C1 segment of cervical spinal cord (tissue), 14 donors: ENCODE results near the gene STRBP.
"Not testable (repeated sequence)": the region's sequence is repeated elsewhere in the genome, so short reads cannot be mapped to it uniquely, and the experiment has no call there.

Experiments used
- DNase-seq, 14 donors: peaks; one replicate each; lab custom pipeline; 2025; lab: John Stamatoyannopoulos, UW

Gene STRBP

DNA sequence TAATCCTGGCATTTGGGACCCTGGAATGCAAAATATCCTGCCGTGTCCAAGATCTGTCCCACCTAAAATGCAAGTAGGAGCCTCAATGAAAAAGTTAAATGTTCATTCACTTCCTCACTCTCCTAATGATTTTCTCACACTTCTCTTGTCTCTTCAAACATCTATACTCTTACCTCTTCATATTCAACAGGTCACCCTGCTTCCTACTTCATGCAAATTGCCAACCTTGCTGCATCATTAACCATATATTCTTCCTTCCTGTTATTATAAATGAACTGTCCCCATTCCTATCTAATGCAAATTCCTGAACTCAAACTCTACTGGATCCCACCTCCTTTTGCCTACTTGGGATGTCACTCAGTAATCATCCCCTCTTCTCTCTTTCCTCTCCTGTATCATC, 74.4 kb downstream of the STRBP start:
- no peak for DNase-seq

DNA sequence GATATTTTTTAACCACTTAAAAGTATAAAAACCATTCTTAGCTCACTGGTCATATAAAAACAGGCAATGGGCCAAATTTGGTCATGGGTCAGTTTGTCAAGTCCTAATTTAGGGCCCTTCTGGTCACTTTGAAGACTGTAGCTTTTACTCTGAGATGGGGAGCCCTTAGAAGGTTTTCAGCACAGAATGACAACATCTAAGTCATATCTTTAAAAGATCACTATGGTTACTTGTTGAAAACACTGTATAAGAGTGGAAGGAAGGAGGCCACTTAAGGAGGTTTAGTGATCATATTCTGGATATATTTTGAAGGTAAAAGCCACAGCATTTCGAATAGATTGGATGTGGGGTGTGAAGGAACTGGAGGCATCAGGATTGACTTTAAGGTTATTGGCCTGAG, 76.7 kb downstream of the STRBP start:
- no peak for DNase-seq

DNA sequence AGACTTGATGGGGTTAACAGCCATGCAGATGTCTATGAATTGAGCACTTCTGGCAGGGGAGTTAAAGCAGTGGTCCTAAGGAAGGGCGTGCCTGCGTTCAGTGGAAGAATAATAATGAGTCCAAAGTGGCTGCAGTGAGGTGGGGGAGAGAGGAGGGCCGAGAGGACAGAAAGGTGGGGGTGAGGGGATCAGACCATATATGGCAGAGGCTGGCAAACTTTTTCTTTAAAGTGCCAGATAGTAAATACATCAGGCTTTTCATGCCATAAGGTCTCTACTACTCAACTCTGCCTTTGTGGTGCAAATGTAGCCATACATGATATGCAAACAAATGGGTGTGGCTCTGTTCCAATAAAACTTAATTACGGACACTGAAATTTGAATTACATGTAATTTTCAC, 77.1 kb downstream of the STRBP start:
- DNase-seq: no peak

DNA sequence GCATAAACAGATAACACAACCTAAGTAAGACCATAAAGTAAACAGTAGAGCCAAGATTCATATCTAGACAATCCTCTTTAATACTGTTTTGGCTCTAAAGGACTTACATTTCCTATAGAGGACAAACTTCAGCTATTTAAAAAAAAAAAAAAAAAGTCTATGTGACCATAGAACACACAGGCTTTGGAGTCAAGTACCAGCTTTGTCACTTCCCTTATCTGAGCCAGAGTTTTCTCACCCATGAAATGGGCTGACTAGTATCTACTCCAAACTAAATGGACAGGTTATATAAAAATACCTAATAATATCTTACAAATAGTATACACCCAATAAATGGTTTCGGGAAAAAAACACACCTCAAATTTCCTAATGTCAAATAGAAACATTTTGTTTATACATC, 81.3 kb downstream of the STRBP start:
- no peak for DNase-seq

DNA sequence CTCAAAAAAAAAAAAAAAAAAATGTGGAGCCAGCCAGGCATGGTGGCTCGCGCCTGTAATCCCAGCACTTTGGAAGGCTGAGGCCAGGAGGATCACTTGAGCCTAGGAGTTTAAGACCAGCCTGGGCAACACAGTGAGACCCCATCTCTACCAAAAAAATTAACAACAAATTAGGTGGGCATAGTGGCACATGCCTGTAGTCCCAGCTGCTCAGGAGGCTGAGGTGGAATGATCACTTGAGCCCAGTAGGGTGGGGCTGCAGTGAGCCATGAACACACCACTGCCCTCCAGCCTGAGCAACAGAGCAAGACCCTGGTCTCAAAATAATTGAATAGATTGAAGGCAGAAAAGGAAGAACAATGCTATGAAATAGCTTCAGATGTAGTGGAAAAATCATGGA, 82.4 kb downstream of the STRBP start:
- not testable (repeated sequence) for DNase-seq

DNA sequence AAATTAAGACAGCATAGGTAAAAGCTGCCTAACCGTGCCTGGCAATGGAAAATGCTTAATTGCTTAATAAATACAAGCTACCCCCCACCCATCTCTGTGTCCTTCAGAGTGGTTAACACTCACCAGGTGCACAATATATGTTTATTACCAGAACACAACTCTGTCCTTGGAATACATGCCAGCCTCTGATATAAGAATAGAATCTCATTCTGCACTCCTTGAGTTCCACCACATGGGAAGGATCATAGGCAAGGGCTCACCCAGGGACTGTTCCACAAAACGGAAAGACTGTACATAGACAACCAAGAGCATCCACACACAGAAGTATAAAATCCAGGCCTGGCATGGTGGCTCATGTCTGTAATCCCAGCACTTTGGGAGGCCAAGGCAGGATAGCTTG, 91.4 kb downstream of the STRBP start:
- no peak for DNase-seq

DNA sequence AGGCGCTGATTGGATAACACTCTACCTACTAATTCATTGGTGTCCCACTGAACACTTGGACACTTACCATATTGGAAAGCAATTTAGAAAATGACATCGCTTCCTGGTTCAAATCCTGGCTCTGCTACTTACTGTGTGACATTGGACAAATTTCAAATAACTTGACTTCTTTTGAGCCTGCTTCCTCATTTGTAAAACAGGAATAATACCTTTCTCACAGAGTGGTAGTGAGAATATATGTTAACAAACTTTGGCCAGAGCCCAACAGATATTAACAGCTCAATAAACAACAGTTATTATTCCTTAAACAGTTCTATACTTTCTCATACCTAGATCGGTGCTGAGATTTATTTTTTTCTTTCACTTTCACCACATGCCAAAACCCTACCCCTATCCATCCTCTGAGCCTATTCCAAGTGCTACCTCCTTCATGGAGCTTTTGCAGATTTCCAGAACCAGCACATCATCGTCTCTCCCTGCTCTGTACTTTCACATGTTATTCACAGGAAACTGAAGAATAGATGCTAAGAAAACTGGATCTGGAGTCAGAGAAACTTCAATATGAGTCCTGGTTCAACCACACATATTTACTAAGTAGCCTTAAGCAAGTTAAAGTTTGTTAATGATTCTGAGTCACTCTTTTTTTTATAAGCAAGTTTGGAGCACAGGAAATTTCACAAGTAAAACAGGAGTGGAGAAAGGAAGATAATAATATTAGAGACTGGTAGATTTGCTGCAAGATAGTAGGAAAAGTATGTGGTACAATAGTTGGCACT, 92.3 kb downstream of the STRBP start:
- no peak for DNase-seq

DNA sequence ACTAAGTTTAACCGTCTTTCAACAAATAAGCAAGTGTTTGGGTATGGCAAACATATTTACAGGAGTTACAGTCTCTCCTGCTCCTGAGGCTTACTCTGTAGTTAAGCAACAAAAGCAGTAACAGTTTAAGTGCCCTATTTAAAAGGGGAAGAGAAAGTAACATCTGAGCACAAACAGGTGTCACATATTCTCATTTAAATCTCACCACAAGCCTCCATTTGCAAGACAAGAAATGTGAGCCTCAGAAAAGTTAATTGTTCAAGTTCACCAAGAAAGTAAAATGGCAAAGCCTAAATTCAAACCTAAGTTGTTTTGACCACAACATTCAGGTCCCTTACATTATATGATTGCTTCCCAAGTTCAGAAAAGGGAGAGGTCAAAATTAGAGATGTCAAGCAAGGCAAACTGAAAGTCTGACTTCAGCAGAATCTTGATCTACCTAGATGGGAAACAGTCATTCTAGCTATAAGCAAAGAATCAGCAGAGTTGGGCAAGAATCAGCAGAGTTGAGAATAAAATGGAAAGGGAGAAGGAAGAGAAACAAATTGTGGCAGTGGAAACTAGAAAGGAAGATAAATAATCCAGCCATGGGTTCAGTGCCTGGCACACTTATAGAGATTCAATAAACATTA, 93.4 kb downstream of the STRBP start:
- DNase-seq: no peak

DNA sequence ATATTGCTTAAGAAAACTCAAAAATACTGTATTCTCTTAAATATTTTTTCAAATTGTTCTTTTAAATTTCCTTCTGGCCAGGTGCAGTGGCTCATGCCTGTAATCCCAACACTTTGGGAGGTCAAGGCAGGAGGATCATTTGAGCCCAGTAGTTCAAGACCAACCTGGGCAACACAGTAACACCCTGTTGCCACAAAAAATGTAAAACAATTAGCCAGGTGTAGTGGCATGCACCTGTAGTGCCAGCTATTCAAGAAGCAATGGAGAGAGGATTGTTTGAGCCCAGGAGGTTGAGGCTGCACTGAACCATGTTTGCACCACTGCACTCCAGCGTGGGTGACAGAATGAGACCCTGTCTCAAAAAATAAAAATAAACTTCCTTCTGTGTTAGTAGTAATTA, 94.3 kb downstream of the STRBP start:
- no peak for DNase-seq

DNA sequence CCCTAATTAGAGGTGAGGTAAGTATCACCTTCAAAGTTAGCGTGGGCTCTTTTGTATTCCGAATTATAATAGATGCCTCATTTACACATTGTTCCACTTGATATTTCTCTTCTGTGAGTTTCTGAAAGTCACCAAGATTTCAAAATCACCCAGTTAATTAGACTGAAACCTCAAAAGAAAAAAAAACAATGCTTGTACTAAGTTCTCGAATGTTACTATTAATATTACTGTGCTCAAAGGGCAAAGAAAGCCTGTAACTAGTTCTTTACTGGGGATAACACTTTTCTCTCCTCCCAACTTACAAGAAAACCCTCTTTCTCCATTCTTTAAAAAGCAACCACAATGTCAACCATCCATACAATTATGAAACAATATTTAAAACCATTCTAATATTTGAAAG, 98.5 kb downstream of the STRBP start:
- DNase-seq: no peak

DNA sequence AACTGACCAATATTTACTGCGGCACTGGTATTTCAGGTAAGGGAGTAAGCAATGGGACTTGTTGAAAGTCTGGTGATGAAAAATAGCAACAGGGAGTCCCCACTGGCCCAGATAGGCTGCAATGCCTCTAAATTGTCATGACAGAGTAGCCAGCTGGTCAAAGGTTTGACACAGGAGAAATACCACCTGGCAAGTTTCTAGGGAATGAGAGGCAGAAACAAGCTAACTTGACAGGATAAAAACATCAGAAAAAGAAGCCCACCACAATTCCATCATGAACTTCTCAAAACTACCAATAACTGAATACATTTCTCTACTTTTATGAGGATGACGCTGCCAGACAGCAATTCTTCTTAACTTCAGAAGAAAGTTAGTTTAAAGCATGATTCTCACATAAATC, 99.8 kb downstream of the STRBP start:
- peak in 1 of 14 donors; percentile 71 for DNase-seq

DNA sequence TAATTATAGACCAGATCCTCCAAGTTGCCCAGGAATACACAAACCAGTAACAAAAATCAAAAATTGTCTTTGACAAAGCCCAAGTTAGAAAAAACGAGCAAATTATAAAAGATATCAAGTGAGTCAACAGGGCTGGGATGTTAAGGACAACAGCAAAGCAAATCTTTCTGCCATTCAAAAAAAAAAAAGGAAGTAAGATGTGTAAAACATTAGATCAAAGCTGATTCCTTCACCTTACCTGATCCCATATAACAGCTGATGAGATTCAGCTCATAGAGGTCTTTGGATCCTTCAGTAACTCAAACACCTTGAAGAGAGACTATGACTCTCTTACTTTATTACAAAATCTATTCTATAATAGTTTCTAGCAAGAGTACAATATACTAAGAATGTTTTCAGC, 100.9 kb downstream of the STRBP start:
- no peak for DNase-seq

DNA sequence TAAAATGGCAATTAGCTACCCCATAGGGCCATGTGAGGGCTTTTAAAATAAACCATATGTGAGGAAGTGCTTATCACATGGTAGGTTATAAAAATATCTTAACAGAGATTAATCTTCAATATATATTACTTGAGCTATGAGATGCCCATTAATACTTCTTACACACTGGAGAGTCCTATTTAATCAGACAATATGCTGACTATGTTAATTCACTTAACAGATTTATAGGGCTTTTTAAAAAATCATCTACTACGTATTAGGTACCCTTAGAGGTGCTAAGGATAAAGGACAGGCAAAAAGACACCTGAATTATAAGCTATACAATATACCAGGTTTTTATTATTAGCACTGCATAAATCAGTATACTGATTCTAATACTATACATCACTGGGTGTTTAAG, 102.6 kb downstream of the STRBP start:
- no peak for DNase-seq

DNA sequence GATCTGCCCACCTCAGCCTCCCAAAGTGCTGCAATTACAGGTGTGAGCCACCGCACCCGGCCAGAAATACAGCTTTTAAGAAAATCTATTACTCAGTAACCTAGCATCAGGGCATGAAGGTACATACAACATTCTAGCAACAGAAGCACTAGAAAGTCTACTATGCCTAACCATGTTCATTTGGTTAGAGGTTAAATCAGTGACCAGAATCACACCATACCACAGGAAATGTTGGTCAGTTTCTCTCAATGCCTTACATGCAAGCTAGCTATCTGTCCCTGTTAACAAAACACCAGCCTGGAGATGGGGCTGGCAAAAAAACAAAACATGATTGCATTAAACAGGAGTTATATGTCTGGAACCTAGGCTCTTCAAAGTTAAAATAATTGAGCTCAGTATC, 104.1 kb downstream of the STRBP start:
- DNase-seq: no peak

DNA sequence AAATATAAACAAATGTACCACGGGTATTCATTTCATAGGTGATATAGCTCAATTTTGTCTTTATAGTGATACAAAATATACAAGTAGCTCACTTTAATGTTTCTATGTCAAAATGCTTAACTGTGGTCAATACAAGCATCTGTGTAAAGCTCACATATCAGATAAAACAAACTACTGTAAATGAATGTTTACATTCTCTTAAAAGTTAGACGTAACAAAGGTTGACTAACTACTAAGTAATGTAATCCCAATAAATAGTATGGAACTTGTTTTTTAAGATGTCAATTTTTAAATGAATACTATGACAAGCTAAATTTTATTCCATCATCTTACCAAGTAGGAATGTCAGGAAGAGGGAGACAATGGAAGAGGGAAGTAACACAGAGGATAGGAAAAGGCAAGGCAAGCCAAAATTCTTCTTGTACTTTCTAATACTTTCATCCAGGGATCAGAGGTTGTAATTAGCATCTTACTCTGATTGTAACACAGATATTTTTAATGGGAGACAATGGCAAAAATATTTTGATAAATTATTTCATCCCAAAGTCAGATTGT, 105.5 kb downstream of the STRBP start:
- DNase-seq: no peak

DNA sequence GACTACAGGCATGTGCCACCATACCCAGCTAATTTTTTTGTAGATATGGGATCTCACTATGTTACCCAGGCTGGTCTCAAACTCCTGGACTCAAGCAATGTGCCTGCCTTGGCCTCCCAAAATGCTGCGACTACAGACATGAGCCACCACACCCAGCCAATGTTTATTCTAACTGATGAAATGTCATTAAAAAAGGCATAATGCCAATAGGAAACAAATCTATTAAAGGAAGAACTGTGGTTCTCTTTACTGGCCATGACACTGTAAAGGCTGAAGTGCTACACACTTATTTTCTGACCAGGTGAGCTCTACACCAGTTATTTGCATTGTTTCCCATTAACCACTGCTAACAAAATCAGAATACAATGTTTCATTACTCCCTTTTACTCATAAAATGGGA, 106.0 kb downstream of the STRBP start:
- DNase-seq: no peak

DNA sequence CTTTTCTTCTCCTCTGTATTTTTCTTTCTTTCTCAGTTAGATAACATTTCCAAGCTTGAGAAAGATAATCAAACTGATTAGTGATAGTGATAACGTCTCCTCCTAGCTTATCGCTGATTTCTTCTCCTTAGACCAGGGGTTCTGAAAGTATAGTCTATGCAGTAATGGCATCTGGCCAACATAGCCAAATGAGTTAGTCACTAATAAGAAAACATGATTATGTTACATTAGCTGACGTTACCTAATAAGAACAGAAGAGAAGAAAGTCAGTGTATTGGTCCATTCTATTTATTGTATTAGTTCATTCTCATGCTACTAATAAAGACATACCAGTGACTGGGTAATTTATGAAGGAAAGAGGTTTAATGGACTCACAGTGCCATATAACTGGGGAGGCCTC, 111.2 kb downstream of the STRBP start:
- DNase-seq: no peak

DNA sequence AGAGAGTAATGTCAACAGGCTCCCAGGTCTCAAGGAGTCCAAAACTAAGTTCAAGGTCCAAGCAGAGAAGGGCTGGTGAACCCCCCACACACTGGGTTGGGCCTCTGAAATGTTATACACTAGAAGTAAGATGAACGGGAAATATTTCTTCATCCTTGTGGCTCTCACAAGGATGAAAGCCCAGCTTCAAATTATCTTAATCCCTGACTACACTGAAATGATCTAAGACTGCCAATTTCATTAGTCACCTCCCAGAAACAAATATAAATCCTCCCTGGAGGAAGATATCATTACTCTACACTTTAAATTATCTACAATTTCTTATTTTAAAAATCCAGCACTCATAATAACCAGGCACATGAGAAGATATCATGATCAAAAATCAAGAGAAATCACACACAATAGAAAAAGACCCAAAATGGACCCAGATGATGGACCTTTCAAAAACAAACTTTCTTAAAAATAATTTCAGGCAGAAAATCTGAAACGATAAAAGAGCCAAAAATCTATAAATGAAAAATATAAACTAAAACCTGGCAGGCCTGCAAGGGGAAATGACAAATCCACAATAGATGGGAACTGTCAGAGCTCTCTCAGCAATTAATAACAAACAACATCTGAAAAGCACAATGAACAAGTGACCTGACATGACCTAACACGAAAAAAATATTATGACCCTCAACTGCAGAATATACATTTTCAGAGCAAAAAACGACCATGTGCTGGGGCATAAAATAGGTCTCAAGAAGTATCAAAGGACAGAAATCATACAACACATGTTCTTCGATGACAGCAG, 117.5 kb downstream of the STRBP start:
- DNase-seq: no peak

DNA sequence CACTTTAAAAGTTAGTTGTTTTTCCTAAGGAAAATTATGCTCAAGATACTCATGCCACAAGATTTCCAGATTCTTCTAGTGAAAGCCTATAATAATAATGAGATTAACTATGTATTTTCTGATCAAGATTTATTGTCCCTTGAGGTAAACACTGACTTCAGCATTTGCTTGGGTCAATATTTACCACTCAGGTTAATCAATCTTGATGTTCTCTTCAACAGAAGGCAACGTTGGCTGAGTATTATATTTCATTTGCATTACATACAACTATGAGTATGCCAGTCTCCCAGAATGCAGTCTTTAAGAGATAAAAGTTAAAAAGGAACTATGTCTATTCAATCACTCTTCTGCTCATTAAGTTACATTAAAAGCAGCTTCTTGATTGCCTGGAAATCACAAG, 119.3 kb downstream of the STRBP start:
- DNase-seq: no peak

DNA sequence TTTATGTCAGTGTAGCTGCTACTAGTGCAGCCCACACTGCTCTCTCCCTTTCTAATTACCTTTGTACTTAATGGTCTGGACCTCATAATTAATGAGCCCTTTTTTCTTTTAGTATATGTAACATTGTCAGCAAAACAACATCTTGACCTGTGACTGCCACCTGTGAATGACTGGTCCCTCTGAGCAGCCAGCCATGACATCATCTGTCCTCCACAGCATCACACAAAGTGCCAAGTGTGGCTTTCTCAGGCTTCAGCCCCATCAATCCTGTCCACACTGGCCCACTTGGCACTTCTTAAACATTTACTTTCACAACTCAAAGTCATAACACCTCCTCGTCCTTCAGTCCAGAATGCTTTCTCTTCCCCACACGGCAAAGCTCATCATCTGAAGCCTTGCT, 130.2 kb downstream of the STRBP start:
- DNase-seq: peak in 1 of 14 donors; percentile 6

DNA sequence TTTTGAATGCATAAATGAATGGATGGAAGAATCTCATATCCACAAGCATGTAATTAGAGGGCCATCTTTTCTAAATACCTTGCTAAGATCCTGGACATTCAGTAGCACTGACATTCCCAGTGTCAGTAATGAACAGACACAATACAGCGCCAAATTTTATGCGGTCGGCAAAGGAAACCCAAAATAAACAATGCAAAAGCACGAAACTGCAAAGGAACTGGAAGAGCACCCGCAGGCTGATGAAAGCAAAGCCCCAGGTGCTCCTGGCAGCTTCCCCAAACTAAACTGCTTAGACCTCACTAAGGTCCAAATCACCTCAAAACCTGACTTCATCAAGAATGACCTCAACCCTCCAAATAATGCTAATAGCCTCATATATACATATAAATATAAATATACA, 133.0 kb downstream of the STRBP start:
- no peak for DNase-seq

DNA sequence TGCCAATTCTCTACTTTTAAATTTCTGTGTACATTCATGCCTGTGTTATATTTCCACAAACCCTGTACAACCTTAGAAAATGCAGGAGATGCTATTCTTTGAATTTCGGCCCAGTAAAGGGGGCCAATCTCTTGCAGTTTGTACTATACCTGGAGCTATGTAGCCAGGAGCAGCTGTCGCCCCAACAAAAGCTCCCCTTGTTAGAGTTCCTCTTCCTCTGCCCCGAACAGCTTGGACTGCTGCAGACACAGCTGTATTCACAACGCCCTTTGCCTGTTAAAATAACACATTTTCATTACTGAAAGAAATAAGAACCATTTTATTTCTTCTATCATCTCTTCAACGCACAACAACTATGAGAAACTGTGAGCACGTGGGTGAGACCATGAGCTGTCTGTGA, 135.7 kb downstream of the STRBP start:
- no peak for DNase-seq

DNA sequence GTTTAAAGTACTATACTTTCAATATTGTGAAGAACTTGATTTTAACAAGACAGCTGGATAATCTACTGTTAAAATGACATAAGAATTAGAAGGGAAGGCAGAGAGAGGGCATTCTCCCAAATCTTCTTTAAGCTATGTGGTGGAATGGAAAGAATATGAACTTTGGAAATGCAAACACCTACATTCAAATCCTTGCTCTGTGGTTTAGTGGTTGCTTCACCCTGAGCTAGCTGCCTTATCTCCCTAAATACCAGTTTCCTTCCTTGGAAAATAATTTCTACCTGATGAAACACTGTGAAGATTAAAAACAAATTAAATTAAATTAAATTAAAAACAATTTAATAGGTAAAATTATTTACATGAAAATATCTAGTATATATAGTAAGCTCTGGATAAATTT, 136.4 kb downstream of the STRBP start:
- DNase-seq: no peak
